T47D (cell line): ENCODE data around the gene NOTCH4.

Experiments used
- DNase-seq, 2 experiments: peaks; one replicate each; pipeline versions ENCODE4 v3.0.0 to v3.0.0-alpha.2; 2011 to 2012; ENCODE audit warnings: low read depth in 1 of 2, low spot score in 1 of 2
- JUND ChIP-seq: IDR thresholded peaks from 2 replicates; pipeline ENCODE4 v1.6.1; 2012; ENCODE audit warnings: low read depth
- in situ Hi-C: cut with HindIII; loops from 2 replicates; pipeline ENCODE4 v1.10.0; 2016; ENCODE audit warnings: low sequenced_read_pairs, low pct_unique_long_range_greater_than_20kb

NOTCH4 gene

GRCh38 chr6:32146287-32146686, 77.6 kb downstream of the NOTCH4 start:
- in situ Hi-C loops: no loop called here
- no peak for DNase-seq
- TF ChIP-seq JUND: no peak
